Suprapubic skin (tissue), 4 donors: Measurements from ENCODE around the gene HNRNPC. TPM values are rescaled to one million over a fixed set of nuclear protein-coding genes. Genes with fewer than 3 reads are reported as not detected.

Experiments
- DNase-seq, 2 donors: peaks; one replicate each; pipeline ENCODE4 v3.0.0-alpha.2; 2019; ENCODE audit warnings: low spot score in 2 of 2
- H3K27ac ChIP-seq: fragments of 200-600 bp; sonication (generic); one replicate; pipeline ENCODE4 v1.5.1; 2019
- H3K27me3 ChIP-seq: fragments of 200-600 bp; sonication (generic); one replicate; pipeline ENCODE4 v1.5.1; 2019
- H3K36me3 ChIP-seq: fragments of 200-600 bp; sonication (generic); one replicate; pipeline ENCODE4 v1.5.1; 2019
- H3K4me1 ChIP-seq: fragments of 200-600 bp; sonication (generic); one replicate; pipeline ENCODE4 v1.5.1; 2019
- H3K4me3 ChIP-seq: fragments of 200-600 bp; sonication (generic); one replicate; pipeline ENCODE4 v1.5.1; 2019; ENCODE audit warnings: mild to moderate bottlenecking
- H3K9me3 ChIP-seq: fragments of 200-600 bp; sonication (generic); one replicate; pipeline ENCODE4 v1.5.1; 2019
- CTCF ChIP-seq, 2 donors: fragments of 200-600 bp in 1 of 2; fragments of 450-650 bp in 1 of 2; sonication (generic) in 1 of 2; IDR thresholded peaks; one replicate each; pipeline ENCODE4 v1.5.1; 2016 to 2019; ENCODE audit warnings: antibody characterized with exemption in 2 of 2, mild to moderate bottlenecking in 1 of 2, moderate library complexity in 1 of 2
- EP300 ChIP-seq: sonication (generic); formaldehyde crosslinking; IDR thresholded peaks from one replicate; pipeline ENCODE4 v1.6.1; 2017; ENCODE audit warnings: antibody characterized with exemption
- POLR2A ChIP-seq, 2 donors: fragments of 450-650 bp; IDR thresholded peaks; one replicate each; pipeline ENCODE4 v1.6.1; 2017; ENCODE audit warnings: antibody characterized with exemption in 2 of 2, mild to moderate bottlenecking in 2 of 2, moderate library complexity in 2 of 2
- POLR2AphosphoS5 ChIP-seq, 3 donors: sonication (generic); formaldehyde crosslinking; IDR thresholded peaks; one replicate each; pipeline ENCODE4 v1.6.1; 2017; ENCODE audit warnings: antibody characterized with exemption in 3 of 3
- WGBS: methylation state at CpG from one replicate; pipeline ENCODE4 v1.1.5; 2018; 5-methylcytosine and 5-hydroxymethylcytosine counted together
- total RNA-seq, 4 donors: library from RNA; depleted of rRNA; stranded (reverse); fragments of >200 nt; gene quantifications; one replicate each; pipeline ENCODE4 v1.1.0, GENCODE V29; 2016

The HNRNPC gene
- total RNA-seq, 4 donors from 2014 or later = 355 to 512 (median 409) TPM

- H3K36me3 ChIP-seq = peaks cover 72% of the 10 kb centered on the region
Observed at GRCh38 chr14:21220874-21221477, 48.3 kb downstream of the HNRNPC start.

GRCh38 chr14:21219561-21220111 lies 49.6 kb downstream of the HNRNPC start:
- no peak for DNase-seq
- Histone ChIP-seq H3K4me3 (no peak overlapping the region), H3K27me3 (no peaks in the 10 kb centered on the region), H3K36me3 (peaks cover 63% of the 10 kb centered on the region), H3K9me3 (no peaks in the 10 kb centered on the region), H3K4me1 (peaks cover 3% of the 10 kb centered on the region), H3K27ac (no peak overlapping the region)
- TF ChIP-seq POLR2AphosphoS5 (IDR thresholded peaks at IDR 0.05) (no peak), EP300 (no peak)
- 60% methylated on average over 4 of the region's 4 CpGs for WGBS

More at GRCh38 chr14:21220874-21221477, 48.3 kb downstream of the HNRNPC start:
- H3K9me3 ChIP-seq = no peaks in the 10 kb centered on the region
- no peak overlapping the region for H3K27ac ChIP-seq
- 92% methylated on average over 9 of the region's 9 CpGs for WGBS
- H3K4me3 ChIP-seq = no peak overlapping the region
- TF ChIP-seq EP300 (no peak), CTCF (IDR thresholded peaks at IDR 0.05) (no peak), POLR2A (IDR thresholded peaks at IDR 0.05) (no peak), POLR2AphosphoS5 (IDR thresholded peaks at IDR 0.05) (no peak)
- H3K27me3 ChIP-seq = no peaks in the 10 kb centered on the region
- no peaks in the 10 kb centered on the region for H3K4me1 ChIP-seq
- no peak for DNase-seq

- H3K27ac ChIP-seq = no peak overlapping the region
- peaks cover 3% of the 10 kb centered on the region for H3K4me1 ChIP-seq
- H3K9me3 ChIP-seq = no peaks in the 10 kb centered on the region
- WGBS = 78% methylated on average over 2 of the region's 2 CpGs
- H3K36me3 ChIP-seq = peaks cover 60% of the 10 kb centered on the region
- TF ChIP-seq EP300 = no peak
- TF ChIP-seq CTCF (IDR thresholded peaks at IDR 0.05) = no peak
- no peak for TF ChIP-seq POLR2AphosphoS5 (IDR thresholded peaks at IDR 0.05)
- TF ChIP-seq POLR2A (IDR thresholded peaks at IDR 0.05) = no peak
- no peaks in the 10 kb centered on the region for H3K27me3 ChIP-seq
- H3K4me3 ChIP-seq = no peak overlapping the region
- no peak for DNase-seq
Observed at GRCh38 chr14:21219120-21219519, 50.1 kb downstream of the HNRNPC start.

GRCh38 chr14:21215879-21216251 lies 53.4 kb downstream of the HNRNPC start:
- TF ChIP-seq POLR2AphosphoS5 (IDR thresholded peaks at IDR 0.05) (no peak), EP300 (no peak), POLR2A (IDR thresholded peaks at IDR 0.05) (no peak), CTCF (IDR thresholded peaks at IDR 0.05) (no peak)
- Histone ChIP-seq H3K9me3 (no peaks in the 10 kb centered on the region), H3K4me1 (peaks cover 3% of the 10 kb centered on the region), H3K27me3 (no peaks in the 10 kb centered on the region), H3K27ac (no peak overlapping the region), H3K4me3 (no peak overlapping the region), H3K36me3 (peaks cover 56% of the 10 kb centered on the region)
- DNase-seq = no peak
- WGBS = 75% methylated on average over 4 of the region's 4 CpGs

GRCh38 chr14:21215130-21215878 lies 53.9 kb downstream of the HNRNPC start:
- no peak for TF ChIP-seq CTCF (IDR thresholded peaks at IDR 0.05)
- TF ChIP-seq EP300 = no peak
- no peak for TF ChIP-seq POLR2AphosphoS5 (IDR thresholded peaks at IDR 0.05)
- Histone ChIP-seq H3K4me3 (no peak overlapping the region), H3K36me3 (peaks cover 55% of the 10 kb centered on the region), H3K4me1 (peaks cover 3% of the 10 kb centered on the region), H3K9me3 (no peaks in the 10 kb centered on the region), H3K27me3 (no peaks in the 10 kb centered on the region), H3K27ac (no peak overlapping the region)
- 61% methylated on average over 8 of the region's 8 CpGs for WGBS
- DNase-seq = no peak
